PFSK-1 (cell line): Measurements from ENCODE around the gene CCDC106.

Experiments
- FOXP2 ChIP-seq: optimal IDR thresholded peaks from 2 replicates; pipeline ENCODE3; 2011; ENCODE audit warnings: borderline replicate concordance, control low read depth, inconsistent platforms; ENCODE audit not compliant: insufficient read depth; ENCODE audit errors: extremely low read length, extremely low read depth
- POLR2AphosphoS5 ChIP-seq: IDR thresholded peaks from 2 replicates; pipeline ENCODE4 v1.6.1; 2012; ENCODE audit warnings: low read depth, mild to moderate bottlenecking, control low read depth, low read length, moderate library complexity
- REST ChIP-seq, 2 experiments: IDR thresholded peaks; 2 replicates each; pipeline versions ENCODE4 v1.6.1 to v1.8.0; 2011 to 2012; ENCODE audit warnings: low read depth in 2 of 2, low read length in 2 of 2, control low read depth in 1 of 2, inconsistent platforms in 1 of 2, mild to moderate bottlenecking in 1 of 2, moderate library complexity in 1 of 2; ENCODE audit not compliant: insufficient read depth in 1 of 2
- SIN3A ChIP-seq: IDR thresholded peaks from 2 replicates; pipeline ENCODE4 v1.6.1; 2012; ENCODE audit warnings: mild to moderate bottlenecking, low read length, moderate library complexity, borderline replicate concordance; ENCODE audit not compliant: insufficient read depth
- TAF1 ChIP-seq: IDR thresholded peaks from 2 replicates; pipeline ENCODE4 v1.6.1; 2012; ENCODE audit warnings: low read length, control low read depth, borderline replicate concordance; ENCODE audit not compliant: insufficient read depth

CCDC106 gene

GRCh38 chr19:55645512-55645881 is 2.5 kb upstream of the CCDC106 start:
- no peak for TF ChIP-seq SIN3A
- no peak for TF ChIP-seq FOXP2
- no peak for TF ChIP-seq POLR2AphosphoS5
- no peak for TF ChIP-seq TAF1
- TF ChIP-seq REST (IDR thresholded peaks at IDR 0.05; ENCODE audit: insufficient read depth in 1 of 2, low read depth in 2 of 2, low read length in 2 of 2), result no peak

GRCh38 chr19:55646889-55647731 is 902 bp upstream of the CCDC106 start:
- peak; percentile 44; the same call in 1 of the 2 replicates for TF ChIP-seq POLR2AphosphoS5
- TF ChIP-seq FOXP2, result no peak

- TF ChIP-seq POLR2AphosphoS5, result no peak
- no peak for TF ChIP-seq FOXP2
- no peak for TF ChIP-seq TAF1
- no peak for TF ChIP-seq SIN3A
- TF ChIP-seq REST (IDR thresholded peaks at IDR 0.05; ENCODE audit: insufficient read depth in 1 of 2, low read depth in 2 of 2, low read length in 2 of 2), result no peak
Measured at GRCh38 chr19:55648585-55649267, 714 bp downstream of the CCDC106 start.

- TF ChIP-seq SIN3A (no peak), POLR2AphosphoS5 (no peak), TAF1 (no peak), REST (IDR thresholded peaks at IDR 0.05; ENCODE audit: insufficient read depth in 1 of 2, low read depth in 2 of 2, low read length in 2 of 2) (no peak), FOXP2 (no peak)
Measured at GRCh38 chr19:55649268-55650125, 1.5 kb downstream of the CCDC106 start.

GRCh38 chr19:55650126-55650557 is 2.1 kb downstream of the CCDC106 start:
- TF ChIP-seq REST (IDR thresholded peaks at IDR 0.05; ENCODE audit: insufficient read depth in 1 of 2, low read depth in 2 of 2, low read length in 2 of 2), result no peak
- no peak for TF ChIP-seq FOXP2
- no peak for TF ChIP-seq SIN3A
- no peak for TF ChIP-seq TAF1
- no peak for TF ChIP-seq POLR2AphosphoS5
